DOHH2 (cell line): ENCODE measurements around the gene HNRNPU.

ENCODE experiments used
- H3F3A ChIP-seq: fragments of 200-600 bp; sonication (generic), shearing (Covaris generic); 2 replicates; pipeline ENCODE4 v1.6.0; 2016; ENCODE audit warnings: antibody characterized with exemption, mild to moderate bottlenecking; ENCODE audit not compliant: control insufficient read depth, insufficient read depth
- H3K27ac ChIP-seq: fragments of 200-600 bp; sonication (generic); 2 replicates; pipeline ENCODE4 v1.5.1; 2014; ENCODE audit warnings: low read depth, mild to moderate bottlenecking, low read length, moderate library complexity
- H3K27me3 ChIP-seq: fragments of 200-600 bp; sonication (generic); 2 replicates; pipeline ENCODE4 v1.6.1; 2014; ENCODE audit warnings: mild to moderate bottlenecking, low read length, mixed read lengths; ENCODE audit not compliant: control insufficient read depth
- H3K36me3 ChIP-seq: fragments of 200-600 bp; sonication (generic); 2 replicates; pipeline ENCODE4 v1.6.1; 2014; ENCODE audit warnings: mild to moderate bottlenecking, low read length, moderate library complexity, mixed read lengths; ENCODE audit not compliant: control insufficient read depth
- H3K4me1 ChIP-seq: fragments of 200-600 bp; sonication (generic); 2 replicates; pipeline ENCODE4 v1.6.1; 2014; ENCODE audit warnings: mild to moderate bottlenecking, low read length, mixed read lengths; ENCODE audit not compliant: control insufficient read depth
- H3K4me2 ChIP-seq: fragments of 200-600 bp; sonication (generic); 2 replicates; pipeline ENCODE4 v1.6.0; 2014; ENCODE audit warnings: mild to moderate bottlenecking, low read length, moderate library complexity
- H3K4me3 ChIP-seq: fragments of 200-600 bp; sonication (generic); 2 replicates; pipeline ENCODE4 v1.5.1; 2014; ENCODE audit warnings: mild to moderate bottlenecking, low read length, mixed read lengths
- H3K79me2 ChIP-seq: fragments of 200-600 bp; sonication (generic); 2 replicates; pipeline ENCODE4 v1.6.1; 2014; ENCODE audit warnings: mild to moderate bottlenecking, low read length, mixed read lengths; ENCODE audit not compliant: control insufficient read depth
- H3K9me2 ChIP-seq: fragments of 200-600 bp; sonication (generic); replicated peaks from 2 replicates; pipeline ENCODE4 v1.6.1; 2014; ENCODE audit warnings: mild to moderate bottlenecking, low read length, mixed read lengths; ENCODE audit not compliant: control insufficient read depth
- H3K9me3 ChIP-seq: fragments of 200-600 bp; sonication (generic); 2 replicates; pipeline ENCODE4 v1.6.1; 2014; ENCODE audit warnings: antibody characterized with exemption, low read length, mixed read lengths; ENCODE audit not compliant: control insufficient read depth, insufficient read depth
- H4K20me1 ChIP-seq: fragments of 200-600 bp; sonication (generic); 2 replicates; pipeline ENCODE4 v1.6.0; 2014; ENCODE audit warnings: low read depth, mild to moderate bottlenecking, antibody characterized with exemption, low read length, moderate library complexity; ENCODE audit not compliant: control insufficient read depth, insufficient read depth
- EZH2phosphoT487 ChIP-seq: fragments of 200-600 bp; sonication (generic); IDR thresholded peaks from 2 replicates; pipeline ENCODE4 v1.6.1; 2017; ENCODE audit warnings: borderline replicate concordance, mild to moderate bottlenecking, antibody characterized with exemption, low read length, moderate library complexity, mixed read lengths
- TF ChIP-seq, protein P1 (sequence below): fragments of 200-600 bp; sonication (generic); IDR thresholded peaks from one replicate; pipeline ENCODE4 v1.5.1; 2014; ENCODE audit warnings: antibody characterized with exemption, mild to moderate bottlenecking, low read depth, low read length; ENCODE audit not compliant: poor library complexity, severe bottlenecking

Gene HNRNPU

DNA sequence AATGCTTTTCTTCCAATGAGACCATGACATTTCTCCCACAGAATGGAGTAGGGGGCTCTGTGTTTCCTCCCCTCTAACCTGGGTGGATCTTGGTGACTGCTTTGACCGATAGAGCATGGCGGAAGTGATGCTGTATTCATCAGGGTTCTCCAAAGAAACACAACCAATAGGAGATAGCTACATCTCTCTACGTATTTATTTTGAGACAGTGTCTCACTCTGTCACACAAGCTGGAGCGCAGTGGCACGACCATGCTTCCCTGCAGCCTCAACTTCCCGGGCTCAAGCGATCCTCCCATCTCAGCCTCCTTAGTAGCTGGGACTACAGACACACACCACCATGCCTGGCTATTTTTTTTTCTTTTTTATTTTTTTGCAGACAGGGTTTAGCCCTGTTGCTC lies 29.5 kb upstream of the HNRNPU start:
- Histone ChIP-seq H3K27ac (no peak overlapping the region), H3K9me2 (no peaks in the 10 kb centered on the region), H4K20me1 (no peaks in the 10 kb centered on the region), H3K79me2 (no peaks in the 10 kb centered on the region), H3K27me3 (no peaks in the 10 kb centered on the region), H3K4me1 (no peaks in the 10 kb centered on the region), H3K36me3 (no peaks in the 10 kb centered on the region), H3K4me2 (no peak overlapping the region), H3K9me3 (no peaks in the 10 kb centered on the region), H3F3A (no peaks in the 10 kb centered on the region), H3K4me3 (no peak overlapping the region)
- TF ChIP-seq EZH2phosphoT487, result no peak
- TF ChIP-seq, protein P1, sequence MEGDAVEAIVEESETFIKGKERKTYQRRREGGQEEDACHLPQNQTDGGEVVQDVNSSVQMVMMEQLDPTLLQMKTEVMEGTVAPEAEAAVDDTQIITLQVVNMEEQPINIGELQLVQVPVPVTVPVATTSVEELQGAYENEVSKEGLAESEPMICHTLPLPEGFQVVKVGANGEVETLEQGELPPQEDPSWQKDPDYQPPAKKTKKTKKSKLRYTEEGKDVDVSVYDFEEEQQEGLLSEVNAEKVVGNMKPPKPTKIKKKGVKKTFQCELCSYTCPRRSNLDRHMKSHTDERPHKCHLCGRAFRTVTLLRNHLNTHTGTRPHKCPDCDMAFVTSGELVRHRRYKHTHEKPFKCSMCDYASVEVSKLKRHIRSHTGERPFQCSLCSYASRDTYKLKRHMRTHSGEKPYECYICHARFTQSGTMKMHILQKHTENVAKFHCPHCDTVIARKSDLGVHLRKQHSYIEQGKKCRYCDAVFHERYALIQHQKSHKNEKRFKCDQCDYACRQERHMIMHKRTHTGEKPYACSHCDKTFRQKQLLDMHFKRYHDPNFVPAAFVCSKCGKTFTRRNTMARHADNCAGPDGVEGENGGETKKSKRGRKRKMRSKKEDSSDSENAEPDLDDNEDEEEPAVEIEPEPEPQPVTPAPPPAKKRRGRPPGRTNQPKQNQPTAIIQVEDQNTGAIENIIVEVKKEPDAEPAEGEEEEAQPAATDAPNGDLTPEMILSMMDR, result no peak

DNA sequence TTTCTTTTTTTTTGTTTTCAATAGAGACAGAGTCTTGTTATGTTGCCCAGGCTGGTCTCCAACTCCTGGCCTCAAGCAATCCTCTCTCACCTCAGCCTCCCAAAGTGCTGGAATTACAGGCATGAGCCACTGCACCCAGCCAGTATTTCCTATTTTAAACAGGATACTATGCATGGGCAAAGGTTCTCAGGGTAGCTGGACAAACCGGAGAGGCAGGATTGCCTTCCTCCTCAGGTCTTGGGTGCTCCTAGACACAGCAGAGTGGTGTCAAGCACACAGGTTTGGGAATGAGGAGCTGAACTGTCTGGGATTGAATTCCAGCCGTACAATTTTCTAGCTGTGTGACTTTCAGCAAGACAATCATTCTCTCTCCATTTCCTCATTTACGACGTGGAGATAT lies 22.9 kb upstream of the HNRNPU start:
- no peaks in the 10 kb centered on the region for H3F3A ChIP-seq
- no peak overlapping the region for H3K4me2 ChIP-seq
- no peaks in the 10 kb centered on the region for H3K4me1 ChIP-seq
- no peaks in the 10 kb centered on the region for H3K79me2 ChIP-seq
- H3K9me2 ChIP-seq, result no peaks in the 10 kb centered on the region
- TF ChIP-seq, protein P1, result no peak
- TF ChIP-seq EZH2phosphoT487, result no peak
- H3K36me3 ChIP-seq, result no peaks in the 10 kb centered on the region
- no peaks in the 10 kb centered on the region for H4K20me1 ChIP-seq
- H3K9me3 ChIP-seq, result no peaks in the 10 kb centered on the region
- H3K27me3 ChIP-seq, result peaks cover 2% of the 10 kb centered on the region; the same call in 1 of the 2 replicates
- no peak overlapping the region for H3K27ac ChIP-seq
- no peak overlapping the region for H3K4me3 ChIP-seq

GRCh38 chr1:244881552-244882280 lies 17.4 kb upstream of the HNRNPU start:
- Histone ChIP-seq H4K20me1 (no peaks in the 10 kb centered on the region), H3K27ac (no peak overlapping the region), H3K9me3 (no peaks in the 10 kb centered on the region), H3K27me3 (peaks cover 5% of the 10 kb centered on the region; the same call in 1 of the 2 replicates), H3K9me2 (no peaks in the 10 kb centered on the region), H3K4me1 (no peaks in the 10 kb centered on the region), H3K4me3 (no peak overlapping the region), H3K79me2 (no peaks in the 10 kb centered on the region), H3K36me3 (no peaks in the 10 kb centered on the region), H3F3A (no peaks in the 10 kb centered on the region), H3K4me2 (no peak overlapping the region)
- no peak for TF ChIP-seq EZH2phosphoT487
- TF ChIP-seq, protein P1, result no peak
